Body of pancreas (tissue), 4 donors: Measurements from ENCODE around the gene CPNE9. TPM values are rescaled to one million over a fixed set of nuclear protein-coding genes. Genes with fewer than 3 reads are reported as not detected.

Experiments
- ATAC-seq: fragments of 150-250 bp; one replicate; pipeline ENCODE4 v1.9.1; 2016
- DNase-seq, 4 donors: peaks; one replicate each; pipeline ENCODE4 v3.0.0-alpha.2; 2019
- H3K27ac ChIP-seq, 4 donors: fragments of 200-600 bp; sonication (generic); 1 replicate in 3 of 4; 2 replicates in 1 of 4; pipeline versions ENCODE4 v1.5.1 to v1.6.1; 2016 to 2019; ENCODE audit warnings: mild to moderate bottlenecking in 1 of 4, mixed read lengths in 1 of 4, moderate library complexity in 1 of 4
- H3K27me3 ChIP-seq, 2 donors: fragments of 200-600 bp; sonication (generic); one replicate each; pipeline ENCODE4 v1.6.0; 2016; ENCODE audit warnings: mild to moderate bottlenecking in 1 of 2
- H3K36me3 ChIP-seq, 2 donors: fragments of 200-600 bp; sonication (generic); replicated peaks in 1 of 2; 2 replicates each; pipeline ENCODE4 v1.5.1; 2016; ENCODE audit warnings: low read depth in 2 of 2; ENCODE audit not compliant: insufficient read depth in 1 of 2
- H3K4me1 ChIP-seq: fragments of 200-600 bp; sonication (generic); one replicate; pipeline ENCODE4 v1.6.0; 2016
- H3K4me3 ChIP-seq, 2 donors: fragments of 200-600 bp; sonication (generic); 1 replicate in 1 of 2; 2 replicates in 1 of 2; pipeline ENCODE4 v1.5.1; 2016 to 2019
- H3K9me3 ChIP-seq, 3 donors: fragments of 200-600 bp; sonication (generic); 1 replicate in 2 of 3; 2 replicates in 1 of 3; pipeline ENCODE4 v1.5.1; 2016
- CTCF ChIP-seq, 7 experiments: fragments of 450-650 bp in 4 of 7; fragments of 200-600 bp in 3 of 7; sonication (generic) in 3 of 7; IDR thresholded peaks; one replicate each; pipeline ENCODE4 v1.5.1; 2016 to 2019; ENCODE audit warnings: antibody characterized with exemption in 7 of 7
- POLR2A ChIP-seq, 3 donors: fragments of 450-650 bp; IDR thresholded peaks; one replicate each; pipeline ENCODE4 v1.6.1; 2016; ENCODE audit warnings: antibody characterized with exemption in 3 of 3, mild to moderate bottlenecking in 2 of 3
- WGBS, 2 donors: methylation state at CpG; one replicate each; pipeline ENCODE4 v1.1.5; 2017; 5-methylcytosine and 5-hydroxymethylcytosine counted together
- intact Hi-C: fragments of 100-400 bp; cut with DNase I; formaldehyde crosslinking; loops from one replicate; pipeline ENCODE4 v1.15.1; 2023
- total RNA-seq, 2 donors: library from RNA; depleted of rRNA; stranded (reverse); fragments of >200 nt; gene quantifications; one replicate each; pipeline ENCODE4 v1.1.0, GENCODE V29; 2016

CPNE9 gene
- total RNA-seq, 2 donors from 2014 or later: not detected

- Histone ChIP-seq H3K27me3 (no peaks in the 10 kb centered on the region), H3K27ac (no peak overlapping the region), H3K4me3 (no peak overlapping the region), H3K9me3 (no peaks in the 10 kb centered on the region), H3K36me3 (peaks cover 15 to 52% of the 10 kb centered on the region in 2 donors), H3K4me1 (no peaks in the 10 kb centered on the region)
- DNase-seq (no peak), ATAC-seq (no peak)
- no peak for TF ChIP-seq POLR2A (IDR thresholded peaks at IDR 0.05)
- WGBS, 2 donors: 87 to 88% methylated on average over 14 to 15 of the region's 15 CpGs
- intact Hi-C loops: no loop called here
Observed at GRCh38 chr3:9690451-9691450, 12.9 kb upstream of the CPNE9 start.

- no peaks in the 10 kb centered on the region for H3K9me3 ChIP-seq
- H3K27me3 ChIP-seq: no peaks in the 10 kb centered on the region
- TF ChIP-seq CTCF (IDR thresholded peaks at IDR 0.05): no peak
- no peak for TF ChIP-seq POLR2A (IDR thresholded peaks at IDR 0.05)
- no peaks in the 10 kb centered on the region for H3K4me1 ChIP-seq
- DNase-seq (no peak), ATAC-seq (no peak)
- 95 to 100% methylated on average over 2 of the region's 2 CpGs for whole genome bisulfite sequencing, 2 donors
- H3K36me3 ChIP-seq: peaks cover 10 to 45% of the 10 kb centered on the region in 2 donors
- no peak overlapping the region for H3K4me3 ChIP-seq
- intact Hi-C loops: no loop called here
- no peak overlapping the region for H3K27ac ChIP-seq
Observed at GRCh38 chr3:9691636-9692035, 12.0 kb upstream of the CPNE9 start.

GRCh38 chr3:9692416-9692815 lies 11.2 kb upstream of the CPNE9 start:
- Histone ChIP-seq H3K4me1 (no peaks in the 10 kb centered on the region), H3K36me3 (peaks cover 10 to 44% of the 10 kb centered on the region in 2 donors), H3K9me3 (no peaks in the 10 kb centered on the region), H3K27ac (no peak overlapping the region), H3K4me3 (no peak overlapping the region), H3K27me3 (no peaks in the 10 kb centered on the region)
- DNase-seq: no peak
- TF ChIP-seq CTCF (IDR thresholded peaks at IDR 0.05) (no peak), POLR2A (IDR thresholded peaks at IDR 0.05) (no peak)
- WGBS, 2 donors: 98 to 100% methylated on average over 1 to 5 of the region's 5 CpGs
- intact Hi-C loops: no loop called here
- ATAC-seq: no peak

GRCh38 chr3:9695345-9695744 lies 8.3 kb upstream of the CPNE9 start:
- intact Hi-C loops: no loop called here
- no peak overlapping the region for H3K4me3 ChIP-seq
- WGBS, 2 donors: 95% methylated on average over 3 to 4 of the region's 4 CpGs
- H3K9me3 ChIP-seq: no peaks in the 10 kb centered on the region
- no peak overlapping the region for H3K27ac ChIP-seq
- H3K4me1 ChIP-seq: no peaks in the 10 kb centered on the region
- peaks cover under 1 to 24% of the 10 kb centered on the region in 2 donors for H3K36me3 ChIP-seq
- no peaks in the 10 kb centered on the region for H3K27me3 ChIP-seq
- TF ChIP-seq POLR2A (IDR thresholded peaks at IDR 0.05) (no peak), CTCF (IDR thresholded peaks at IDR 0.05) (no peak)
- DNase-seq (no peak), ATAC-seq (no peak)

GRCh38 chr3:9695746-9696145 lies 7.9 kb upstream of the CPNE9 start:
- Histone ChIP-seq H3K27ac (no peak overlapping the region), H3K4me3 (no peak overlapping the region), H3K36me3 (peaks cover 0 to 20% of the 10 kb centered on the region in 2 donors), H3K9me3 (no peaks in the 10 kb centered on the region), H3K27me3 (no peaks in the 10 kb centered on the region), H3K4me1 (no peaks in the 10 kb centered on the region)
- TF ChIP-seq CTCF (IDR thresholded peaks at IDR 0.05) (no peak), POLR2A (IDR thresholded peaks at IDR 0.05) (no peak)
- WGBS, 2 donors: 90 to 95% methylated on average over 4 to 7 of the region's 7 CpGs
- intact Hi-C loops: no loop called here
- ATAC-seq (no peak), DNase-seq (no peak)
